ENCODE measurements around the gene U2SURP. TPM values are rescaled to one million over a fixed set of nuclear protein-coding genes. Genes with fewer than 3 reads are reported as not detected.

The U2SURP gene
- total and polyA plus RNA-seq, 7 experiments from 2014 or later, result 99.9 to 172 (median 142) TPM

GRCh38 chr3:143078883-143079282 is 77.5 kb downstream of the U2SURP start:
- Histone ChIP-seq H3K36me3 (ENCODE audit: control insufficient read depth in 2 of 3, insufficient read depth in 3 of 3, low read length in 3 of 3) (no peaks in the 10 kb centered on the region), H3K4me1 (ENCODE audit: control insufficient read depth in 2 of 2, insufficient read depth in 2 of 2, low read length in 2 of 2) (no peaks in the 10 kb centered on the region), H3K9me3 (ENCODE audit: control insufficient read depth in 2 of 3, low read length in 3 of 3) (no peaks in the 10 kb centered on the region), H3K27me3 (ENCODE audit: control insufficient read depth in 2 of 2, insufficient read depth in 2 of 2, low read length in 2 of 2) (no peaks in the 10 kb centered on the region), H3K27ac (ENCODE audit: low read depth, low read length) (no peak overlapping the region), H3K4me3 (ENCODE audit: low read length) (no peak overlapping the region)
- intact Hi-C loops (cut with micrococcal nuclease), result no loop called here
- H3K9me3 Mint-ChIP-seq, result no peaks in the 10 kb centered on the region
- no peaks in the 10 kb centered on the region for H3K36me3 Mint-ChIP-seq
- H3K27me3 Mint-ChIP-seq, result no peaks in the 10 kb centered on the region
- no peak overlapping the region for H3K27ac Mint-ChIP-seq
- ATAC-seq (no peak), DNase-seq (no peak)
- ChIA-PET POLR2A (no interaction called here), CTCF (no interaction called here)
- no peak overlapping the region for H3K4me3 Mint-ChIP-seq
- H3K4me1 Mint-ChIP-seq, result peaks cover 0 to 6% (median 3%) of the 10 kb centered on the region in 7 donors

GRCh38 chr3:143080196-143080595 is 78.8 kb downstream of the U2SURP start:
- POLR2A ChIA-PET, result no interaction called here
- H3K36me3 ChIP-seq (ENCODE audit: control insufficient read depth in 2 of 3, insufficient read depth in 3 of 3, low read length in 3 of 3), result no peaks in the 10 kb centered on the region
- DNase-seq, result no peak
- Mint-ChIP-seq H3K9me3 (no peaks in the 10 kb centered on the region), H3K27ac (peak overlapping the region in 1 of 9 donors; percentile 42), H3K36me3 (peaks cover 0 to 5% (median 0%) of the 10 kb centered on the region in 5 donors), H3K4me3 (no peak overlapping the region), H3K27me3 (peaks cover 0 to 5% (median 0%) of the 10 kb centered on the region in 5 donors), H3K4me1 (peaks cover 0 to 6% (median 4%) of the 10 kb centered on the region in 7 donors)
- H3K9me3 ChIP-seq (ENCODE audit: control insufficient read depth in 2 of 3, low read length in 3 of 3), result no peaks in the 10 kb centered on the region
- ATAC-seq, result no peak
- no peak overlapping the region for H3K4me3 ChIP-seq (ENCODE audit: low read length)
- intact Hi-C loops (cut with micrococcal nuclease), result no loop called here
- CTCF ChIA-PET, result no interaction called here
- no peaks in the 10 kb centered on the region for H3K27me3 ChIP-seq (ENCODE audit: control insufficient read depth in 2 of 2, insufficient read depth in 2 of 2, low read length in 2 of 2)
- H3K27ac ChIP-seq (ENCODE audit: low read depth, low read length), result no peak overlapping the region
- no peaks in the 10 kb centered on the region for H3K4me1 ChIP-seq (ENCODE audit: control insufficient read depth in 2 of 2, insufficient read depth in 2 of 2, low read length in 2 of 2)

DNA sequence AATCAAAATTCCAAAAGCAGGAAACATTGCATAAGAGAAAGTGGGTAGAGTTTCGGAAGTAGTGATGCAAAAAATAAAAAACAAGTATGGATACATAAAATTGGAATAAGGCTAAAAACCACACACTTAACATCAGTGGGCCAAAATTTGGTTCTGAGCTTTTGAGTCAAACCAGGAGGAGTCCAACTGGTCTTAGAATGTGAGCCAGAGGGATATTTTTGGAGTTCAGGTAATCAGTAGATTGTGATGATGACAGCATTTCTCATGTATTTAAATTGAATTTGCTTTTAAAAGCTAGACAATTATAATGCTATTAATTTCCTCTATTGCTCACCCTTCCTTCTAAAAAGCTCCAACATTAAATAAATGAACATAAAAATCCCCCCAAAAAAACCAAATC is 80.0 kb downstream of the U2SURP start:
- ATAC-seq (no peak), DNase-seq (no peak)
- H3K4me3 ChIP-seq (ENCODE audit: low read length), result no peak overlapping the region
- no peak overlapping the region for H3K27ac ChIP-seq (ENCODE audit: low read depth, low read length)
- H3K27me3 ChIP-seq (ENCODE audit: control insufficient read depth in 2 of 2, insufficient read depth in 2 of 2, low read length in 2 of 2), result no peaks in the 10 kb centered on the region
- intact Hi-C loops (cut with micrococcal nuclease), result no loop called here
- H3K36me3 Mint-ChIP-seq, result peaks cover 0 to 5% (median 0%) of the 10 kb centered on the region in 5 donors
- H3K9me3 ChIP-seq (ENCODE audit: control insufficient read depth in 2 of 3, low read length in 3 of 3), result no peaks in the 10 kb centered on the region
- H3K9me3 Mint-ChIP-seq, result no peaks in the 10 kb centered on the region
- H3K4me1 ChIP-seq (ENCODE audit: control insufficient read depth in 2 of 2, insufficient read depth in 2 of 2, low read length in 2 of 2), result no peaks in the 10 kb centered on the region
- H3K27ac Mint-ChIP-seq, result no peak overlapping the region
- no peak overlapping the region for H3K4me3 Mint-ChIP-seq
- H3K4me1 Mint-ChIP-seq, result peaks cover 0 to 6% (median 4%) of the 10 kb centered on the region in 7 donors
- CTCF ChIA-PET, result no interaction called here
- H3K36me3 ChIP-seq (ENCODE audit: control insufficient read depth in 2 of 3, insufficient read depth in 3 of 3, low read length in 3 of 3), result no peaks in the 10 kb centered on the region
- peaks cover 0 to 5% (median 0%) of the 10 kb centered on the region in 5 donors for H3K27me3 Mint-ChIP-seq
- POLR2A ChIA-PET, result no interaction called here

DNA sequence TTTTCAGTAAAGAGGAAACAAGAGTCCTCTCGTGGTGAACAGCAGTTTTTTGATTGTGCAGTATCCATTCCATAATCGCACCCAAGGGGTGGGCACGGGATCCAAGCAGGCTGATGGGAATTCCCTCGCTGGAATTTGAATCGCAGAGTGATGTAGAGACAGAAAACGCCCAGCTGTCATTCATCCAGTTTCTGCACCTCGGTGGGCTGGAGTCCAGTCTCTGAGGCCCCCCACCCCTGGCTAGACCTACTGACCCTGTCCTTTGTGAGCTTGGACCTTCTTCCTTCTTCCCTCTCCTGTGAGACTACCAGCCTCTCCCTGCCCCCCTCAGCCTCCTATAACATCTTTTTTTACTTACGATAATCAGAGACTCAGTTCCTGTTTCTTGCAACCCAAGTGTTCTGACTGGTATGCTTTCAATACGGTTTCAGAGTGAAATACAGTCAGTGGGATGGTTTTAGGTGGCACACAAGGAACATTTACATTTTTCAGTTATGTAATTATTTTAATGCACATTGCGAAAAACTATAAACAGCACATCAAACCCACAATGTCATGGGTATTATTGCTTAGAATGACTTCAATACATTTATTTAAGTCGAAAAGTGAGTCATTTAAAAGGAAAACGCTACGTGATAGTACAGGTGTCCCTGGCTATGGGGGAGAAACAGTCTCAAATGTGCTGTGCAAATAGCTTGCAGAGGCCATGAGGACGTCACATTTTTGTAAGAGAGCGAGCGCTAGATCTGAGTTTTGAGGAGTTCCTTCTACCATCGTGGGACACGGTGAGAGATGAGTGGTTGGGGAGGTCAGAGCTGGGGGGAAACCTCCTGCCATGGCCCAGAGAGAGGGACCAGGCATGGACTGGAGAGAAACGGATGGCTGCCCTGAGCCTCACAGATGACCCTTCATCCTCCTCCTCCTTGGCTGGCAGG is 80.7 kb downstream of the U2SURP start:
- no peaks in the 10 kb centered on the region for H3K27me3 ChIP-seq (ENCODE audit: control insufficient read depth in 2 of 2, insufficient read depth in 2 of 2, low read length in 2 of 2)

DNA sequence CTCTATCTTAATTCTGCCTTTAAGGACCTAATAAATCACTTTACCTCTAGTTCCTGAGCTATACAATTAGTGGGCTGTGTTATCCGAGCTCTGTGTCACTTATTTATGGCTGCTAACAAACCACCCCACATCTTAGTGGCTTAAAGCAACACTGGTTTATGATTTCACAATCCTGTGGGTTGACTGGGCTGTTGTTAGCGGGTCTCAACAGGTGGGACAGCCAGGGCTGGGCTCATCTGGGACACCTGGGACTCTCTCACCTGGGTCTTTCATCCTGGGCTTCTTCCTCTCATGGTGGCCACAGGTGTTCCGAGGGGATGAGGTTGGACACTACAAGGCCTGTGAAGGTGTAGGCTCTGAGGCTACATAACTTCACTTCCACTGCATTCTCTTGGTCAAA is 82.4 kb downstream of the U2SURP start:
- Histone ChIP-seq H3K27ac (ENCODE audit: low read depth, low read length) (no peak overlapping the region), H3K4me3 (ENCODE audit: low read length) (no peak overlapping the region), H3K36me3 (ENCODE audit: control insufficient read depth in 2 of 3, insufficient read depth in 3 of 3, low read length in 3 of 3) (no peaks in the 10 kb centered on the region), H3K4me1 (ENCODE audit: control insufficient read depth in 2 of 2, insufficient read depth in 2 of 2, low read length in 2 of 2) (no peaks in the 10 kb centered on the region), H3K27me3 (ENCODE audit: control insufficient read depth in 2 of 2, insufficient read depth in 2 of 2, low read length in 2 of 2) (no peaks in the 10 kb centered on the region), H3K9me3 (ENCODE audit: control insufficient read depth in 2 of 3, low read length in 3 of 3) (no peaks in the 10 kb centered on the region)
- ChIA-PET POLR2A (no interaction called here), CTCF (no interaction called here)
- Mint-ChIP-seq H3K27me3 (peaks cover 0 to 5% (median 0%) of the 10 kb centered on the region in 5 donors), H3K9me3 (peaks cover 0 to 4% (median 0%) of the 10 kb centered on the region in 11 donors), H3K4me1 (peaks cover 0 to 6% (median 4%) of the 10 kb centered on the region in 7 donors), H3K4me3 (no peak overlapping the region), H3K27ac (no peak overlapping the region), H3K36me3 (peaks cover 0 to 5% (median 0%) of the 10 kb centered on the region in 5 donors)
- intact Hi-C loops (cut with micrococcal nuclease), result no loop called here
- DNase-seq, result no peak
- no peak for ATAC-seq

More for the DNA sequence above, 80.7 kb downstream of the U2SURP start:
- H3K4me3 ChIP-seq (ENCODE audit: low read length), result no peak overlapping the region
- ChIA-PET CTCF (no interaction called here), POLR2A (no interaction called here)
- H3K36me3 ChIP-seq (ENCODE audit: control insufficient read depth in 2 of 3, insufficient read depth in 3 of 3, low read length in 3 of 3), result no peaks in the 10 kb centered on the region
- intact Hi-C loops (cut with micrococcal nuclease), result no loop called here
- no peaks in the 10 kb centered on the region for H3K4me1 ChIP-seq (ENCODE audit: control insufficient read depth in 2 of 2, insufficient read depth in 2 of 2, low read length in 2 of 2)
- ATAC-seq (peak; percentile 44), DNase-seq (no peak)
- peak overlapping the region in 1 of 10 donors; percentile 18 for H3K4me3 Mint-ChIP-seq
- H3K27ac ChIP-seq (ENCODE audit: low read depth, low read length), result no peak overlapping the region
- peaks cover 0 to 6% (median 4%) of the 10 kb centered on the region in 7 donors for H3K4me1 Mint-ChIP-seq
- no peaks in the 10 kb centered on the region for H3K9me3 ChIP-seq (ENCODE audit: control insufficient read depth in 2 of 3, low read length in 3 of 3)
- no peaks in the 10 kb centered on the region for H3K9me3 Mint-ChIP-seq
- H3K27ac Mint-ChIP-seq, result peak overlapping the region in 1 of 9 donors; percentile 5
- H3K27me3 Mint-ChIP-seq, result peaks cover 0 to 5% (median 0%) of the 10 kb centered on the region in 5 donors
- peaks cover 0 to 5% (median 0%) of the 10 kb centered on the region in 5 donors for H3K36me3 Mint-ChIP-seq

DNA sequence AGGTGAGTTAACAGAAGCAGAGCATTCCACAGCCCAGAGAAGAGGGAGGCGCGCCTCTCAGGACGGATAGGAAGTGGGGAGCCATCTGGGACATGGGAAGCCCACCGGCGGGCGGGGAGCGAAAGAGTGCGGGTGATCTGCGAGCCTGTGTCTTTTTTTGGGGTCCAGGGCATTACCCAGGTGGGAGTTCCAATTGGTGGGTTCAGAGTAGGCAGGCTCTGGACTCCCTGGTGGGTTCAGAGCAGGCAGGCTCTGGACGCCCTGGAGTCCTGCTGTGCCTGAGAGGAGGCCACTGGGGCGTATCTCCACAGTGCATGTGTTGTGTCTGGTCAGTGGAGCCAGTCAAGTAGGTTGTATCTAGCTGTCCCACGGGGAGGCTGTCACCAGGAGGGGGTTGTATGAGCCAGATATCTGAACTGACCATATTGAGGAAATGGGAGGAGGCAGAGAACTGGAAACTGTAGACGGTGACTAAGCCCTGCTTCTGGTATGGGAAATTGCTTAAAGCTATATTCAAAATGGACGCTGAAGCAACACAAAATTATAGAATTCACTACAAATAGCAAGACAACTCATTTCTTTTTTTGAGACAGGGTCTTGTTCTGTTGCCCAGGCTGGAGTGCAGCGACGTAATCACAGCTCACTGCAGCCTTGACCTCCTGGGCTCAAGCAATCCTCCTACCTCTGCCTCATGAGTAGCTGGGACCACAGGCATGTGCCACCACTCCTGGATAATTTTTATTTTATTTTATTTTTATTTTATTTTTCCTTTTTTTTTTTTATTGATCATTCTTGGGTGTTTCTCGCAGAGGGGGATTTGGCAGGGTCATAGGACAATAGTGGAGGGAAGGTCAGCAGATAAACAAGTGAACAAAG is 83.7 kb downstream of the U2SURP start:
- Histone ChIP-seq H3K4me3 (ENCODE audit: low read length) (no peak overlapping the region), H3K4me1 (ENCODE audit: control insufficient read depth in 2 of 2, insufficient read depth in 2 of 2, low read length in 2 of 2) (no peaks in the 10 kb centered on the region), H3K36me3 (ENCODE audit: control insufficient read depth in 2 of 3, insufficient read depth in 3 of 3, low read length in 3 of 3) (no peaks in the 10 kb centered on the region), H3K27me3 (ENCODE audit: control insufficient read depth in 2 of 2, insufficient read depth in 2 of 2, low read length in 2 of 2) (no peaks in the 10 kb centered on the region), H3K27ac (ENCODE audit: low read depth, low read length) (no peak overlapping the region), H3K9me3 (ENCODE audit: control insufficient read depth in 2 of 3, low read length in 3 of 3) (no peaks in the 10 kb centered on the region)
- POLR2A ChIA-PET, result no interaction called here
- Mint-ChIP-seq H3K9me3 (peaks cover 0 to 4% (median 0%) of the 10 kb centered on the region in 11 donors), H3K36me3 (peaks cover 0 to 5% (median 0%) of the 10 kb centered on the region in 5 donors), H3K27me3 (peaks cover 0 to 5% (median 0%) of the 10 kb centered on the region in 5 donors), H3K4me3 (no peak overlapping the region), H3K4me1 (peaks cover 0 to 6% (median 5%) of the 10 kb centered on the region in 7 donors), H3K27ac (no peak overlapping the region)
- intact Hi-C loops (cut with micrococcal nuclease), result no loop called here
- CTCF ChIA-PET, result no interaction called here
- DNase-seq (no peak), ATAC-seq (peak; percentile 90)

Measured in naive thymus-derived CD4-positive, alpha-beta T cell (primary cell).